Activated CD8-positive, alpha-beta memory T cell treated with anti-CD3 and anti-CD28 coated beads for 48 hours (primary cell): ENCODE results near the gene SLC14A1.

Experiments
- DNase-seq, 3 experiments: peaks; one replicate each; pipeline ENCODE4 v3.0.0-alpha.2; 2020; ENCODE audit warnings: low read depth in 2 of 3, low spot score in 2 of 3

SLC14A1 gene

DNA sequence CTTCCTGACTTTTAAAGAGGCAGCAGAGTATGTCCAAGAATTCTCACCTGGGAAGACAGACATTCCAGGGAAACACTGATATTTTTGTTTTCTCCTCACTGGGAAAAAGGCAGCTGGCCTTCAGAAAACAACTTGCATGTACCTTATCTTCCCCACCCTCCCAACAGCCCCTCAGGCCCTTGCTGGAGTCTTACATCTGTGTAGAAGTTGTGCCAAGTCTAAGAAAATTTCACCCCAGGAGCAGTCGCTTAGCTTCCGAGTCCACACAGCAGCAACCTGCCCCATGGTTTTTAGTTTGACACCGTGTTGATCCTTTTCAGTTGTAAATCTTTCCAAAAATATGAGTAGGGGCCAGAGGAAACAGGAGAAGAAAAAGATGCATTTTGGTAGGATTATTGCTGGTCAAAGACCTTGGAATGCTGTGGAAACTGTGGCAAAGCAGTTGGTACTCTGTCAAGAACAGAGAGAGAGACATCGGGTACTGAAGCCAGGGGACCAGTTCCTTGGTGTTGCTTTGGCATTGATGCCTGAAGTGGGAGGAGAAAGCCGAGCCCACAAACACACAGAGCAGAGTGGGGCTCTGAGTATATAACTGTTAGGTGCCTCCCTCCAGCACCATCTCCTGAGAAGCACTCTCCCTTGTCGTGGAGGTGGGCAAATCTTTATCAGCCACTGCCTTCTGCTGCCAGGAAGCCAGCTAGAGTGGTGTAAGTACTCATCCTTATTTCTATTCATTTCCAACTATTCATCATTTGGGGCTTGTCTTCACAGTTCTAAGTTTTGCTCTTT, at the start of gene SLC14A1:
Gene SLC14A1, plus strand, starts transcription at position 615 of the 789 bp plus-strand sequence. CDS start 6,140 bp downstream, outside the sequence.
- DNase-seq, result no peak

DNA sequence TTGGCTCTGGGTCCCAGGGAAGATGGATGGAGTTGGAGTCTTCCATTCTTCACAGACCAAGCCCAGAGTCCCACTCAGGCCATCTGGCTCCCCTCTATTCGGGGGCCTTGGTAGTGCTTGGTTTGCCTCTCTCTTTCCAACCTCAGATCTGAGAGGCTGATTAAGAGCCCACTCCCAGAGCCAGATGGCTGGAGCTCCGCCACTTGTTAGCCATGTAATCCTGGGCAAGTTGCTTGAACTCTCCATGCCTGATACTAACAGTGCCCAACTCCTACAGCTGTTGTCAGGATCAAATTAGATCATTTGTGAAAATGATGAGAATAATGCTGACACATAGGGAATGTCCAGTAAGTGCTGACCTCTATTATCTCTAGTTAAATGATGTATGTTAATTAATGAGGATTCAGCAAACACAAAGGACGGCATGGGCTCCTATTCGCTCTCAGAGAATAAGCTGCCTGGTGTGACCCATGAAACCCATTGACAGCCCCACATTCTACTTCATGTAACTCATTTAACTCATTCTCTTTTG, 46.6 kb upstream of the SLC14A1 start:
- no peak for DNase-seq

DNA sequence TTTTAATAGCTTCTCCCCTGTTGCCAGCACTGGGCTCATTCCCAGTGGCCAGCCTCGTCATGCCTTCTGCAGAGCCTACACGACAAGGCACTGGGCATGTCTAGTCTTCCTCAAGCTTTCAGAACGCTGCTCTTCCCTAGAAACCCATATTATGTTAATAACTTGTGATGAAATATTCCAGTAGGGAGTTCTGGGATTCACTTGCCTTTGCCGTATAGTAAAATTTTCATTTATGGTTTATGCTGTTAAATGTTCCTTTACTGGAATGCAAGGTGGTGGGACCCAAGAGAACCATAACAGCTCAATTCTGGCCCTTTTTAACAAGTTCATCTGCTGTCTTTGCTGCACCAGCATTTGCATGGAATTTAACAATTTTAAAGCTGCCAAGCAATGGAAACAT, 45.5 kb upstream of the SLC14A1 start:
- no peak for DNase-seq

- DNase-seq, result no peak
These were observed 45.1 kb upstream of the SLC14A1 start for GRCh38 chr18:45678850-45679249.

- DNase-seq, result no peak
These were observed 43.8 kb upstream of the SLC14A1 start for GRCh38 chr18:45680066-45680690.

DNA sequence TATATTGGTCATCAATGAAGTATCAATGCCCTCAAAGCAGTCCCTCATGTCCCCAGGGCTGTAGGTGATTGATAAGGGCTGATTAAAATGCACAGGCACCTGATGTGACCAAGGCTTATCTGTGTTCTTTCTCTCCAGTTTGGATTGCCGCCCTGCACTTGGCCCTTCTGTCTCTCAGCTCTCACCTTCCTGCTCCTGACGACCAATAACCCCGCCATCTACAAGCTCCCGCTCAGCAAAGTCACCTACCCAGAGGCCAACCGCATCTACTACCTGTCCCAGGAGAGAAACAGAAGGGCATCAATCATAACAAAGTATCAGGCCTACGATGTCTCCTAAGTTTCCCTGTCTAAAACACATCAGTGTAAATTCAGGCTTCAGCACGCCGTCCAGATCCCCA, 41.8 kb upstream of the SLC14A1 start:
- DNase-seq, result no peak

DNA sequence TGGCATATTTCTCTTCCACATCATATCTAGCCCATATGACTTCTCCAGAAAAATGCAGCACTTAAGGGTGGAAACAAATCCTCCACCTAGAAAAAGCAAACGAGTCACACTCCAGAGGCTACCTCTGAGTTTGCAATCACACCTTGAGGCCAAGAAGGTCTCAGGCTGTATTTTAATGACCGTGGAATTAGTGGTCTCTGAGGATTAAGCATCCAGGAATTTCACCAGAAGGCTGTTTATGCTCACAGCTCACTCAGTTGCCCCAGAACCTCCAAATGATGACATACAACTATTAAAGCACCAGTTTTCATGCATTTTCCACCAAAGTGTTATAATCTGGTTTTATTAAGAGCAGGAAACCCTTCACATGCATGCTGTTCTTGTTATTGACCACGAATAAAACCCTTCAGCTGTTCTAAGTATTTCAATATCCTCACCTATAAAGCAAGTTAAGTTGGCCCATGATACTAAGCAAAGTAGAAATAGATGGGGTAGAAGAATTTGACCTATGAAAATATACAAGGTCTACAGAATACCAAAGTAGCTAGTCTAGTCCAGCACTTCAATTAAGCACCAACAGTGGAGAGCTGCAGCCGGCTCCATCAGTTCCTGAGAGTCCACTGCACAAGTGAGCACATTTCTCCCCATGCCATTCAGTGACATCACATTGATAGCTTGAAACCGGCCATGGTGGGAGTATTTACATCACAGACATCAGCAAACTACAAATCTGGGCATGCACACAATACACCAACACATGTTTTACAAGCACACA, 39.5 kb upstream of the SLC14A1 start:
- no peak for DNase-seq

DNA sequence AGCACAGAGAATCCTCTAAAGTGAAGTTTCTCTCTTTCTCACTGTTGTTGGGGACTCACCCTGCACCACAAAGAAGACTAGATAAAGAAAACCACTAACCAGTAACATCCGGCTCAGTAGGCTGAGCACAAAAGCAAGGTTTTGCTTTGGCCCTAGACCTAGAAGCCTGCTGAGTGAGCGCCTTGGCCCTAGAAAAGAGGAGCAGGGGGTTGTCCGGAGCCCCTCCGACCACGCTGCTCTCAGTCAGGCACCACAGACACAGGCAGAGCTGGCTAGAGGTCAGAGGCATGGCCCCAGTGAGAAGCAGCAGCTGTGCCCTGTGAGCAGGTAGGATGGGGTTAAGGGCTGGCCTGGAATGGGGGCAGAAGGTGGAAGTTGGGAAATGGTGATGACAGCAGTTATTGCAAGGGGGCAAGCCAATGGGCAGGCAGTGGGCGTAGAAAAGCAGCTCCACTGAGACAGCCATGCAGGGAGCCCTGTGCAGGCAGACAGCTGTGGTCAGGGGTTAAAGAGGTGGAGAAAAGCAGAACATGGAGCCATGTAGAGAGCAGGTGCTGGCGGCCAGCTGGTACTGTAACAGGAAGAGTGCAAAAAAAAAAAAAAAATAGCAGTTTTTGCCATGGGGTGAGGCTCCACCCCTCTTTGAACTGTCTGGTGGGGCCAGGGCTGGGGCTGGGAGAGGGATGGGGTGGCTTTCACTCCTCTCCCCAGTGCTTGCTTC, 36.9 kb upstream of the SLC14A1 start:
- DNase-seq, result no peak

GRCh38 chr18:45687621-45688020, 36.4 kb upstream of the SLC14A1 start:
- DNase-seq, result no peak

DNA sequence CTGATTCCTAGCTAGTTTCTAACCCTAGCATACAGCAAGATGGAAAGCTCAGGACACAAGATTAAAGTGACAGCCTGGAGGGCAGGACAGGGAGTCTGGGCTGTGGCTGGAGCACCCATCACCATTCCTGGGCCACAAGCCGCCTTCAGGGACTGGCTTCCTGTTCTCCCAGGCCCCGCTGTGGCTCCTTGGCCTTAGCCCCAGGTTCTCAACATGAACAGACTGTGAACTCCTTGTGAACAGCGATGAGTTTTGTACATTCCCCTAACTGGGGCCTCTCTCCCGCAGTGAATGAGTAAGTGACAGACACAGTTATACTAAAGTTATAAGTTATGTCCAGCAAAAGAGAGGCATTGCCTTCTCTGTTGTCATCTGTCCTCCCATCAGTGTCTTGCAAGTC, 35.9 kb upstream of the SLC14A1 start:
- no peak for DNase-seq

GRCh38 chr18:45688833-45689232, 35.1 kb upstream of the SLC14A1 start:
- no peak for DNase-seq

DNA sequence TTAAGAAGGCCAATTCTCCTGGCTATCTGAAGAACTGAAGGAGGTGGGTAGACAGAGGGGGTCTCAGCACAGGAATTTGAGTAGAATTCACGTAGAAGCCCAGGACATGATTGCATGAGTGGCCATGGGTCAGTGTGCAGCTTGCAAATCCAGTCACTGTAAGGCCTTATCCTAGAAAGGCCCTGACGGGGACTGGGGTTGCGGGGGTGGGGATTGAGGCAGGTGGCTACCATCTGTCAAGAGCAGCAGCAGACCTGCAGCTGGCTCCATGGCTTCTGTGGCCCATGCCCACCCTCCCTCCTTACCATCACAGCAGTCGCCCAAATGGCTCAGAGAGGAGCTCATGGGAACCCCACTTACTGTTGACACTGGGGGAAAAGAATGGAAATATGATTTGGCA, 34.6 kb upstream of the SLC14A1 start:
- no peak for DNase-seq

DNA sequence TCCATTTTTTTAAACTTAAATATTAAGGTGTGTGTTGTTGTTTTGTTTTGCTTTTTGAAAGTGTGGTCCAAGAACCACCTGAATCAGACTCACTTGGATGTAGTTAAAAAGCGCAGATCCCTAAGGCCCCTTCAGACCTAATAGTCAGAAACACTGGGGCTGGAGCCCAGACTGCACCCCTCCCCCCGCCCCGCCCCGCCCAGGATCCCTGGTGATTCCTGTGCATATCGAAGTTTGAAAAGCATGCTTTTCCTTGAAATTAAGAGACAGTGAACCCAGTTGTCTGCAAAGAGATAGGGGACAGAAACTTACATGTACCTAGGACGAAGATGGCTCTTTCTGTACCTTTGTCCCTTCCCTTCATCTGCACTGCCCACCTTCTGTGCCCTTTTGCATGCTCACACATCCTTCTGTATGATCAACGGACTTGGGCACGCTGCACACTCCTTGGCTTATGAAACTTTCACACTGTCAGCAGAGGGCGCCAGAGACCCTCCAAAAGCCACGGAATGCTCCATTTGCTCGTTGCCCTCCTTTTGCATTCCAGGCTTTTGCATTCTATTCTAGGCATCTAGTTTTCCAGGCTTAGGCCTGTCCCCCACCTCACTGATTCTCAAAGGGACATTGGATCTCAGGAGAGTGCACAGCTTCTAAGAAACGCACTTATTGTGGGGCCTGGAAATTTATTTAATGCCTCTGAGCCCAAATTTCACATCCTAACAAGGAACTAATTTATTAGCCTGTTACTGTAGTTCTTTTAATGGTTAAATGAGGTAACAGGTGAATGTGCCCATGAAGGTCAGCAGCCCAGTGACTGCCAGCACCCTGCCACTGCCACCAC, 32.8 kb upstream of the SLC14A1 start:
- DNase-seq, result peak in 2 of 3 experiments; percentile 58 to 62

DNA sequence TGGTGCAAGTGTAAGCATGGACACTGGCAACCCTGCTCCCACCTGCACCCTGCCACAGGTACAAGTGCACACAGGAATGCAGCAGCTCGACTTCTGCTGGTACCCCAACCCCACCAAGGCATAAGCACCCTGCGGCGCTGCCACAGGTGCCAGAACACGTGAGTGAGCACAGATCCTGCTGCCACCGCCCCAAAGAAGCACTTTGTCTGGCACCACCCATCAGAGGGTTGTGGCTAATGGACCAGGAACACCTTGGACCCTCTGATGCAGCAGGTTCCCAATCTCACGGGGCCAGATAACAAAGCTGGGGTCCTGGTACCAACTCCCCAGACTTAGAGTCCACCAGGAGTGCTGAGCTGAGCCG, 32.2 kb upstream of the SLC14A1 start:
- DNase-seq, result no peak

DNA sequence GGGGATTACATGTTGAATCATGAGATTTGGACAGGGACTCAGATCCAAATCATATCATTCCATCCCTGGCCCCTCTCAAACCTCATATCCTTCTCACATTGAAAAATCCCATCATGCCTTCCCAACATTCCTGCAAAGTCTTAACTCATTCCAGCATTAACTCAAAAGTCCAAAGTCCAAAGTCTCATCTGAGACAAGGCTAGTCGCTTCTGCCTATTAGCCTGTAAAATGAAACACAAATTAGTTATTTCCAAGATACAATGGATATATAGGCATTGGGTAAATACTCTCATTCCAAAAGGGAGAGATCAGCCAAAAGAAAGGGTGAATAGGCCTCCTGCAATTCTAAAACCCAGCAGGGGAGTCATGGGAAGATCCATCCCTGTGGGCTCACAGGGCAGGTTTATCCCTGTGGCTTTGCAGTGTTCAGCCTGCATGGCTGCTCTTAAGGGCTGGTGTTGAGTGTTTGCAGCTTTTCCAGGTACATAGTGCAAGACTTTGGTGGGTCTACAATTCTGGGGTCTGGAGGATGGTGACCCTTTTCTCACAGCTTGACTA, 21.2 kb upstream of the SLC14A1 start:
- DNase-seq, result no peak

DNA sequence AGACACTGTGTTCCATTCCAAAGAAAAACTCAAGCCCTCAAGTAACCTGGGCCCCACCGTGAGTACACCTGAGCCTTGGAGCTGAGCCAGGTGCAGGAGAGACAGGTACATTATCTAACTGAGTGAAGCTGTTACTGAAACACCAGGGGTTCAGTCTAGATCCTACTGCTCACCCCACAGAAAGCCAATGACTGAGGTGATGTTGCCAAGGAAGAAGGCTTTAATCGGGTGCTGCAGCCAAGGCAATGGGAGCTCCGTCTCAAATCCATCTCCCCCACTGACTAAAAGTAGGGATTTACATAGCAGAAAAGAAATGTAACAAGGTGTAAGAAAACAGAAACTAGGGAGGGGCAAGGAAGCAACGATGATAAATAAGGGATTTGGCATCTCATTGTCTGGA, 15.2 kb upstream of the SLC14A1 start:
- no peak for DNase-seq

DNA sequence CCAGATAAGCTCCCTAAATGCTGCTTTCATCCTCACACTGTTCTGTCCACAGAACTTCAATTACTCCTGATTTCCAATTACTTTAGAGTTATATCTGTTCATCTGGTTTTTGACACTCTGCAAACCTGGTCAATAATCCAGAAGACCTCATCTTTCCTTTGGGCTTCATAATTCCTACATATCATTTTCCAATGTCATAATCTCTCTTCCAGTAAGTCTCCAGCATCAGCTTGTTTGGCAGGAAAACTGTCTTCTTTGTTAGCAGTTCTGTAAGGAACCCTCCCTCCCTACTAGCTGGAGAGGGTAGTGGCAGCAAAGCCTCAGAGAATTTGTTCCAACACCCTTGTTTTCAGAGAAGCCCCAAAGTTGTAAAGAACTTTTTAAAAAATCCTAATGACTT, 11.9 kb upstream of the SLC14A1 start:
- no peak for DNase-seq

DNA sequence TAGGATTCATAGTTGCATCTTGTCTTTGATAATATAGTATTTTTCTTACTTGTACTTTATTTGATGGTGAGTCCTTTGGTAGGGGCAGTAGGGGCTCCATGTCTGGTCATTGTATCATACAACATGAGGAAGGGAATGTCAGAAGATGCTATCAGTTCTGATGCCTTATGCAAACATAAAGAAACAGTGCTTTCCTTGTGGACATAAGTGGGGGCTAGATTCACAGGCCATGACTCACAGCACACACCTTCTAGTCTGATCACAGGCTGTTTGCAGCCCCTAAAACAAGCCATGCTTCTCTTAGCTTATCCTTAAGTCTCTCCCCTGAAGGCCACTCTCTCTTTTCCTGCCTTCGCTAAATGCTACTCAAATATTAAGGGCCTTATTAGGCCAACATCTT, 10.7 kb upstream of the SLC14A1 start:
- DNase-seq, result no peak

DNA sequence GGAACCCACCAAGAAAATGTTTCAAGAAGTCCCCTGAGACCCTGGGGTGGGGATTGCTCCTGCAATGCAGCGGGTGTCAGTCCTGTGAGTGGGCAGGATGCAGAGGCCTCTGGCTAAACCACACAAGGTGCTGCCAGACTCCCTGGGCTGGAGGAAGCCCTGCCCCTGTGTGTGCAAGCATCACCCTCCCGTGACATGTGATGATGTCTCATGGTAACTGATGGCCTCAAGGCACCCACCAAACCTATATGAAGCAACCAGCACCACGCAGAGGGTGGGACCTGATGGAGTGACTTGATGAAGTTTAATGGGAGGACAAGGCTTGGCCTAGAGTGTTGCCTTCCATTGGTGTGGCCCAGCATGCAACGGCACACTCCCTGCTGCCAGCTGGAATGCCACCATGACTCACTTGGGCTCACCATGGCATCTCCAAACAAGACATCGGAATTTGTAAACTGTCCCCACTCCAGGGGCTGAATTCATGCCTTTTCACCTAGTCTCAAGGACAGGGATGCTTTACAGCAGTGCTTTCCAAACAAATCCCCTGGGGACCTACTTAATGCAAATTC, 8.7 kb upstream of the SLC14A1 start:
- DNase-seq, result no peak

DNA sequence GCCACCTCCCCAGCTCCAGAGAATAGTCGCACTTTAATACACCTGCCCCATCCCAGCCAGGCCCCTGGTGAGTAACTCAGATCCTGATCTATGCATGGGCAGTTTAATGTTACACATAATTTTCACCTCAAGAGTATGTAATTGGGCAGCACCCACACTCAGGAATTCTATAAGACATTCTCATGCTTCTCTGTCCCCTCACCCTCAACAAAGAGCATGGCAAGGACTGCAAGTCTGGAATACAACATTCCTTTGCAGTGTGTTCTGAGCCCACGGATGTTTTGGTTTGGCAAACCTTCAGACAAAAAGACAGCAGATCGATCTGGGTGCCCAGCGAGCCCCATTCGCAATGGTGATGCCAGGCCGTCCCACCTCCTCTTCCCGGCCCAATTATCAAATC, 4.9 kb upstream of the SLC14A1 start:
- DNase-seq, result no peak
